Stimulated activated CD4-positive, alpha-beta T cell treated with anti-CD3 and anti-CD28 coated beads, Interleukin-12 subunit alpha, Interleukin-12 subunit beta, amount 100 ng/mL, for 4 hours (primary cell): ENCODE results near the gene ACTN4.
"Not testable (repeated sequence)": the region's sequence is repeated elsewhere in the genome, so short reads cannot be mapped to it uniquely, and the experiment has no call there.

Experiments used
- DNase-seq: peaks from one replicate; pipeline ENCODE4 v3.0.0-alpha.2; 2020

ACTN4 gene

DNA sequence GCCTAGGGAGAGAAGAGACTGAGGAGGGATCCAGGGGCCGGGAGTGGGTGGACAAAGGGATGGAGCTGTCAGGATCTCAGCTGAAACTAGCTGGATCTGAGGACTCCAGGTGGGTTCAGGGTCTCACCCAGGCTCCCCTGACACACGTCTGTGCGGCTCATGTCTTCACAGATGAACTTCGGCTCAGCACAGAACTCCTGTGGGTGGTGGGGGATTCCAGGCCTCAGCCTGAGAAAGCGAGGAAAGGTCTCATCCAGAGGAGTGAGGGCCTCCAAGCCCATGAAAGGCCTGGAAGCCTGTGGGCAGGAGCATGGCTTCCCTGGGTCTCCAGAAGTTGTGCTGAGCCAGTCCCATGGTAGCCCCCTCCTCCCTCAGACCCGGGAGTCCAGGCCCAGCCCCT is 95.5 kb downstream of the ACTN4 start:
- no peak for DNase-seq

DNA sequence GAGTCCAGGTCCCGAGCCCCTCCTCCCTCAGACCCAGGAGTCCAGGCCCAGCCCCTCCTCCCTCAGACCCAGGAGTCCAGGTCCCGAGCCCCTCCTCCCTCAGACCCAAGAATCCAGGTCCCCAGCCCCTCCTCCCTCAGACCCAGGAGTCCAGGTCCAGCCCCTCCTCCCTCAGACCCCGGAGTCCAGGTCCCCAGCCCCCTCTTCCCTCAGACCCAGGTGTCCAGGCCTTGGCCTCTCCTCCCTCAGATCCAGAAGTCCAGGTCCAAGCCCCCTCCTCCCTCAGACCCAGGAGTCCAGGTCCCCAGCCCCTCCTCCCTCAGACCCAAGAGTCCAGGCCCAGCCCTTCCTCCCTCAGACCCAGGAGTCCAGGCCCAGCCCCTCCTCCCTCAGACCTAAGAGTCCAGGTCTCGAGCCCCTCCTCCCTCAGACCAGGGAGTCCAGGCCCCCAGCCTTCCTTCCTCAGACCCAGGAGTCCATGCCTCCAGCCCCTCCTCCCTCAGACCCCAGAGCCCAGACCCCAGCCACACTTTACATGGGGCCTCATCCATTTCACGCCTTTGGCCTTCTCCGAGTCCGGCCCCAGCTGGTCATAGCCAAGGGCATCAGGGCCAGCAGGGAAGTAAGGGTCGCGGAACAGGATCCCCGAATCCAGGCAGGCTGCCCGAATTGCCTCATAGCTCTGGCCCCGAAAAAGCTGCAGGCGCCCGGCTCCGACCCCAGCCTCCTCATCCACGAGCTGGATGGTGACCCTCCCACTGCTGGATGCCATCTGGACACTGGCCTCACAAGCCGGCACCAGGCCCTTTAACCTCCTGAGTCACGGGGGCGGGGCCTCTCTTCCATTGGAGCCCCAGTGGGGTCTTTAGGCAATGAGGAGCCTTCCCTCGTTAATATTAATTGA is 96.2 kb downstream of the ACTN4 start:
- DNase-seq = no peak

DNA sequence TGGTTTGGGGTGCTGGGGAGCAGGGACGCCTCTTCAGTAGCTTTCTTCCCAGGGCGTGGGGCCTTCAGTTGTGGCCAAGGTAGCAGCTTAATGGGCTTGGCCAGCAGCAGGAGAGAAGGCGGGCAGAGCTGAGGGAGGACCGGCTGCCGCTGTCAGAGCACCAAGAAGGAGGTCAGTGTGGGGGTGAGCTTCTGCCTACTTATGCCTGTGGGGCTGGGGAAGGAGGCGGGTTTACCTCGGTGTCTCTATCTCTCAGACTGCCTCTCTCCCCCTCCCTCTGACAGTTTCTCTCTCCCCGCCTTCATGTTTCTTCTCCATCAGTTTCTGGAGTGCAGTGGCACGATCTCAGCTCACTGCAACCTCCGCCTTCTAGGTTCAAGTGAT is 96.8 kb downstream of the ACTN4 start, which contains the start of gene CAPN12:
Gene CAPN12, minus strand, starts transcription at position 177 of the 384 bp plus-strand sequence. CDS start 309 bp downstream, outside the sequence.
- DNase-seq = no peak

DNA sequence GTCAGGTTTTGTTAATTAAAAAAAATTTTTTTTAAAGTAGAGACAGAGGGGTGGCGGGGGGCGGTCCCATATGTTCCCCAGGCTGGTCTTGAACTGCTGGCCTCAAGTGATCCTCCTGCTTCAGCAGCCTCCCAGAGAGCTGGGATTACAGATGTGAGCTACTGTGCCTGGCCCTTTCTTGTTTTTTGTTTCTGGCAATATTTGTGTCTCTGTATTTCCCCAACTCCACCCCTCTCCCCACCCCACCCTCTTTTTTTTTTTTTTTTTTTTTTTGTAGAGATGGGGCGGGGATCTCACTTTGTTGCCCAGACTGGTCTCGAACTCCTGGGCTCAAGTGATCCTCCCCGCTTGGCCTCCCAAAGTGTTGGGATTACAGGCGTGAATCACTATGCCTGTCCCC is 97.4 kb downstream of the ACTN4 start:
- DNase-seq = no peak

- no peak for DNase-seq
Measured at GRCh38 chr19:38745316-38745715, 97.9 kb downstream of the ACTN4 start.

GRCh38 chr19:38753783-38754182 is 106.3 kb downstream of the ACTN4 start:
- not testable (repeated sequence) for DNase-seq

GRCh38 chr19:38754196-38754595 is 106.7 kb downstream of the ACTN4 start:
- not testable (repeated sequence) for DNase-seq

- DNase-seq = no peak
Measured at GRCh38 chr19:38759590-38760003, 112.1 kb downstream of the ACTN4 start.

GRCh38 chr19:38760805-38761517 is 113.5 kb downstream of the ACTN4 start:
- not testable (repeated sequence) for DNase-seq

DNA sequence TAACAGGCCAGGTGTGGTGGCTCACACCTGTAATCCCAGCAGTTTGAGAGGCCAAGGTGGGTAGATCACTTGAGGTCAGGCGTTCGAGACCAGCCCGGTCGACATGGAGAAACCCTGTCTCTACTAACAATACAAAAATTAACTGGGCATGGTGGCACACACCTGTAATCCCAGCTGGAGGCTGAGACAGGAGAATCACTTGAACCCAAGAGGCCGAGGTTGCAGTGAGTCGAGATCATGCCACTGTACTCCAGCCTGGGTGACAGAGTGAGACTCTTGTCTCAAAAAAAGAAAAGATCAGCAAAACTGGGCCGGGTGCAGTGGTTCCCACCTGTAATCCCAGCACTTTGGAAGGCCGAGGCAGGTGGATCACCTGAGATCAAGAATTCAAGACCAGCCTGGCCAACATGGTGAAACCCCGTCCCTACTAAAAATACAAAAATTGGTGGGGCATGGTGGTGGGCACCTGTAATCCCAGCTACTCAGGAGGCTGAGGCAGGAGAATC is 114.5 kb downstream of the ACTN4 start:
- DNase-seq = not testable (repeated sequence)

DNA sequence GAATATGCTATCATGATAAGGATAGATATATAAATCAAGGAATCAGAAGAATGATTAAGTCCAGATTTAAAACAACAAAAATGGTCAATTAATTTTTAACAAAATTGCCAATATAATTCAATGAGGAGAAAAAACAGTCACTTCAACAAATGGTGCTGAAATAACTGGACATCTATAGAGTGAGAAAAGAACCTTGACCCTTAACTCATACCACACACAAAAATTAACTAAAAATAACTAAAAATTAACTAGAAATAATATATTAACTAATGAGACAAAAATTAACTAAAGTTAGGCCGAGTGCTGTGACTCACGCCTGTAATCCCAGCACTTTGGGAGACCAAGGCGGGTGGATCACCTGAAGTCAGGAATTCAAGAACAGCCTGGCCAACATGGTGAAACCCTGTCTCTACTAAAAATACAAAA is 116.4 kb downstream of the ACTN4 start:
- DNase-seq = no peak

DNA sequence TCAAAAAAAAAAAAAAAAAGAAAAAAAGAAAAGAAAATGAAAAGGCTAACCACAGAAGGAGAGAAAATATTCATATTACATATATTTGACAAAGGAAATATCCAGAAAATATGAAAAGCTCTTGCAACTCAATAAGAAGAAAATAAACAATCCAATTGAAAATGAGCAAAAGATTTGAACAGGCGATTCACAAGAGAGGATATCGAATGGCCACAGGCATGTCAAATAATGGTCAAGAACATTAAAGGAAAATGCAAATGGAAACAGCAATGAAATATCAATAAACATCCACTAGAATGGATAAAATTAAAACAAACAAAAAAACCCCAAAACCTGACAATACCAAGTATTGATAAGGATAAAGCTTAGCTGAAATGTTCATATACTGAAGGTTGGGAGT is 117.8 kb downstream of the ACTN4 start:
- no peak for DNase-seq

DNA sequence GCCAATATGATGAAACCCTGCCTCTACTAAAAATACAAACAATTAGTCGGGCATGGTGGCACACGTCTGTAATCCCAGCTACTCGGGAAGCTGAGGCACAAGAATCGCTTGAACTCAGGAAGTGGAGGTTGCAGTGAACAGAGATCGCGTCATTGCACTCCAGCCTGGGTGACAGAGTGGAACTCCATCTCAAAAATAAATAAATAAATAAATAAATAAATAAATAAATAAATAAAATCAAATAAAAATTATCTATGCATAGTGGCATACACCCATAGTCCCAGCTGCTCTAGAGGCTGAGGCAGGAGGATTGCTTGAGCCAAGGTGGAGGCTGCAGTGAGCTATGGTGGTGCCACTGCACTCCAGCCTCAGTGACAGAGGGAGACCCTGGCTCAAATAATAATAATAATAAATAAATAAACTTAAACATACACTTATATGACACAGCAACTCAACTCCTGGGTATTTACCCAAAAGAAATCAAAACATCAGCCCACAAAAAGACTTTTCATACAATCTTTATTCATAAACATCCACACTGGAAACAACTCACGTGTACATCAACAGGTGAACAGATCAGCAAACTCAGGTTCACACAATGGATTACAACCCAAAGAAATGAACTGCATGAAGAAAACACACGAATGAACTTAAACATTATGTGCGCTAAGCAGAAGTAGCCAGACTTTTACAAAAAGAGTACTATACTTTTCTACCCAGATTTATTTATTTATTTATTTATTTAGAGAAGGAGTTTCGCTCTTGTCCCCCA is 119.0 kb downstream of the ACTN4 start:
- DNase-seq = no peak

- peak; percentile 86 for DNase-seq
Measured at GRCh38 chr19:38769635-38770211, 122.3 kb downstream of the ACTN4 start.

- DNase-seq = not testable (repeated sequence)
Measured at GRCh38 chr19:38770228-38770948, 122.9 kb downstream of the ACTN4 start.

DNA sequence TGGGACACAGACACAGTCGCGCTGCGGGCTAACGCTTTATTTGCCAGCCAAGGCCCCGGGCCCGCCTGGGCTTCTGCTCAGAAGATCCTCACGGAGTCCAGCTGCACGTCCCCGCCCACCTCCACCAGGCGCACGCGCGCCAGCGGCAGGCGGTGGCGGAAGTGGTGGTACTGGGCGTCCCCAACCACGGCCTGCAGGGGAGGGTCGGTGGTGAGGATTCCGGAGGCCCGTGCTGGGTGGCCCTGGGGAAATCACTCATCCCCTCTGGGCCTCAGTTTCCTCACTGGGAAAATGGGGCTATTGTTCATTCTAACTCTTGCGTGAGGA is 123.5 kb downstream of the ACTN4 start:
- not testable (repeated sequence) for DNase-seq

DNA sequence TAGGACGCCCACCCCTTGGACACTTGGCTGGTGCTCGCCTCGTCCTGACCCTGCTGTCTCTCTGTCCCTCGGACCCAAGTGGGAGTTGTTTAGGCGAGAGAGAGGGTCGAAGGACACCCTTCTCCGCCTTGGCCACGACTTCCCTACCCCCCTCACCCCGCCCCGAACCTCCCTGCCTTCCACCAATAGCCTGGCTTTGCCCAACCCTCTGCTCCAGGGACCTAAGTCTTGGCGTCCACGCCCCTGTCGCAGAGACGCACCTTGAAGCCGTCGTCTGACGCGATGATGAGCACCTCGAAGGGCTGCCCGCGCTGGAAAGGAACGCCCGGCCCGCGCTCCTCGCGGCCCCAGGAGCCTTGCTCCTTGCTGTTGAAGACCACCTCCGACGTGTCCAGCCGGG is 124.1 kb downstream of the ACTN4 start:
- not testable (repeated sequence) for DNase-seq

DNA sequence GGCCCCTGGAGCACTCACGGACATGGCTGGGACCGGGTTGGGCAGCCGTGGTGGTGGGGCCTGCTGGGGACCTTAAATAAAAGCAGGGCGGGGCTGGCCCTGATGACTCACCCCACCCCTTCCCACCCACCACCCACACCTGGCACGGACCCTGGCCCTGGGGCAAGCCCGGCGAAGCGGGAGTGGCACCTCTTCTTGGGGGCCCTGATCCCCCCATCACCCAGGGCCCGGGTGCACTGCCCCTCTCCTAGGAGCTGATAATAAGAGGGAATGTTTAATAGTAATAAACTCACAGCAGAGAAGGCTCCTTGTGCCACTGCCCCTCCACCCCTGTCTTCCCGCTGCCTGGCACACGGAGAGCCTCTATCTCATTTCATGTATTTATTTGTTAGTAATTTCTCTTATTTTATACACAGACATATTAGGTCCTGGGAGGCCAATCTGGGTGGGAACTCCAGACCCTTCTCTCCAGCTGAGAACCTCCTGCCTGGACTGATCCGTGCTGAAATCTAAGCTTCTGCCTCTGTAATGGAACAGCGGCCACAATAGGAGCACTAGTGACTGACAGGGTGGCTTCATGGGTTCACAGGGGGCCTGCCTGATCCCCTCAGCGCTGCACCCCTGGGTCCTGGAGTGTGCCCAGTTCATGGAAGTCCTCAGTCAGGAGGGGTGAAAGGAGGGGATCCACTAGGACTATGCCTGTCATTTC is 126.2 kb downstream of the ACTN4 start, which contains the start of gene LGALS7:
Gene LGALS7, minus strand, starts transcription at position 49 of the 709 bp plus-strand sequence. Its CDS starts 25 bp downstream, at position 24.
- no peak for DNase-seq

DNA sequence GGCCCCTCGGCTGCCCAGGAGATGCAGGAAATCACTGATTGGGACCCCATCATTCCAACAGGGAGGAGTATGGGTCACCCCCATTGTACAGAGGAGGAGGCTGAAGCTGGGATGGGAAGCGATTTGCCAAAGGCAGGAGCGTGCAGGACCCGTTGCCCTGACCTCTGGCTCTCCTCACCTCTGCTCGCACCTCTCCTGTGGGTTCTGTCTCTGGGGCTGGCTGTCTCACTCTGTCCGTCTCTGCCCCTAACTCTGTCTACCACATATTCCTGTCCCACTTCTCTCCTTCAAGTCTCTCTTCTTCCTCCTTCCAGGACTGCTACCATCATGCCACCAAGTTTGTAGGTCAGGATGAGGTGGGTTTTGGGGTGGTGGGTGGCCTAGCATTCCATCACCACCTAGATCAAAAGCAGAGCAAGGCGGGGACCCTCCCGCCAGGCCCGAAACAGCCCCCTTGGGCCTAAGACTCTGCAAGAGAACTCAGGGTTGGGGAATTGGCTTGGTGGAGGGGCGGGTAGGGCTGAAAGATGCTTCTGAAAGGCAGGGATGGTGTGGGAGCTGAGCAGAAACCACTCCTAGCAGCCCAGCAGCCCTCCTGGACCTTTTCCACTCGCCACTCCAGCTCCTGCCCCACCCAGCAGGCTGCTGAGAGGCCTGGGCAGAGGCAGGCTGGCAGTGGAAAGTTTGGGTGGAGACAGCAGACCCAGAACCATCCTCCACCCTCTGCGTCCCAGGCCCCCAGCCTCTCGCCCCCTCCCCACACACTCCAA is 126.9 kb downstream of the ACTN4 start:
- no peak for DNase-seq

- DNase-seq = no peak
Measured at GRCh38 chr19:38778733-38779132, 131.3 kb downstream of the ACTN4 start.
